DND-41 (cell line): Measurements from ENCODE around the gene PSMF1.
A peak's percentile ranks its signal among the peaks of the same experiment; 100 is the strongest.

Source experiments
- ATAC-seq: fragments of 200-7000 bp; cut with Tn5 transposase; 3 replicates; pipeline ENCODE4 v1.9.1; 2021; ENCODE audit warnings: low read depth; ENCODE audit not compliant: insufficient read depth
- DNase-seq: peaks from one replicate; pipeline ENCODE4 v3.0.0-alpha.2; 2020
- H2AFZ ChIP-seq: 2 replicates; pipeline ENCODE4 v1.6.0; 2012; ENCODE audit warnings: low read depth, low read length
- H3K27ac ChIP-seq: 2 replicates; pipeline ENCODE4 v1.5.1; 2012; ENCODE audit warnings: low read length, inconsistent platforms
- H3K27me3 ChIP-seq: fragments of 200-600 bp; sonication (generic); 2 replicates; pipeline ENCODE4 v1.6.0; 2012; ENCODE audit warnings: low read length, mild to moderate bottlenecking, inconsistent platforms; ENCODE audit not compliant: insufficient read depth, poor library complexity
- H3K36me3 ChIP-seq: 2 replicates; pipeline ENCODE4 v1.5.1; 2012; ENCODE audit warnings: low read length, inconsistent platforms; ENCODE audit not compliant: insufficient read depth
- H3K4me1 ChIP-seq: 2 replicates; pipeline ENCODE4 v1.5.1; 2012; ENCODE audit warnings: mild to moderate bottlenecking, low read length; ENCODE audit not compliant: insufficient read depth
- H3K4me2 ChIP-seq: 2 replicates; pipeline ENCODE4 v1.6.0; 2012; ENCODE audit warnings: mild to moderate bottlenecking, moderate library complexity, low read length, inconsistent platforms; ENCODE audit not compliant: insufficient read depth
- H3K4me3 ChIP-seq, 2 experiments: fragments of 200-600 bp in 1 of 2; shearing (Covaris generic) in 1 of 2; 2 replicates each; pipeline ENCODE4 v1.5.1; 2012 to 2016; ENCODE audit warnings: inconsistent platforms in 2 of 2, low read length in 2 of 2, mild to moderate bottlenecking in 2 of 2, low read depth in 1 of 2, moderate library complexity in 1 of 2
- H3K79me2 ChIP-seq: 2 replicates; pipeline ENCODE4 v1.6.0; 2012; ENCODE audit warnings: low read length, inconsistent platforms; ENCODE audit not compliant: insufficient read depth
- H3K9ac ChIP-seq: 2 replicates; pipeline ENCODE4 v1.6.0; 2012; ENCODE audit warnings: low read depth, mild to moderate bottlenecking, inconsistent platforms, low read length, moderate library complexity
- H3K9me3 ChIP-seq: 2 replicates; pipeline ENCODE4 v1.5.1; 2012; ENCODE audit warnings: low read length, moderate library complexity, mild to moderate bottlenecking, inconsistent platforms; ENCODE audit not compliant: insufficient read depth, severe bottlenecking
- H4K20me1 ChIP-seq: 2 replicates; pipeline ENCODE4 v1.6.0; 2012; ENCODE audit warnings: low read length; ENCODE audit not compliant: insufficient read depth
- EZH2 ChIP-seq: IDR thresholded peaks from 3 replicates; pipeline ENCODE4 v1.6.1; 2012; ENCODE audit warnings: borderline replicate concordance, low read depth, mild to moderate bottlenecking, moderate library complexity, low read length, inconsistent platforms; ENCODE audit not compliant: severe bottlenecking
- TF ChIP-seq, protein P1 (sequence below): IDR thresholded peaks from 2 replicates; pipeline ENCODE4 v1.5.1; 2012; ENCODE audit warnings: borderline replicate concordance, low read length, moderate library complexity, mild to moderate bottlenecking; ENCODE audit not compliant: poor library complexity, severe bottlenecking; ENCODE audit errors: extremely low read depth

PSMF1 gene

DNA sequence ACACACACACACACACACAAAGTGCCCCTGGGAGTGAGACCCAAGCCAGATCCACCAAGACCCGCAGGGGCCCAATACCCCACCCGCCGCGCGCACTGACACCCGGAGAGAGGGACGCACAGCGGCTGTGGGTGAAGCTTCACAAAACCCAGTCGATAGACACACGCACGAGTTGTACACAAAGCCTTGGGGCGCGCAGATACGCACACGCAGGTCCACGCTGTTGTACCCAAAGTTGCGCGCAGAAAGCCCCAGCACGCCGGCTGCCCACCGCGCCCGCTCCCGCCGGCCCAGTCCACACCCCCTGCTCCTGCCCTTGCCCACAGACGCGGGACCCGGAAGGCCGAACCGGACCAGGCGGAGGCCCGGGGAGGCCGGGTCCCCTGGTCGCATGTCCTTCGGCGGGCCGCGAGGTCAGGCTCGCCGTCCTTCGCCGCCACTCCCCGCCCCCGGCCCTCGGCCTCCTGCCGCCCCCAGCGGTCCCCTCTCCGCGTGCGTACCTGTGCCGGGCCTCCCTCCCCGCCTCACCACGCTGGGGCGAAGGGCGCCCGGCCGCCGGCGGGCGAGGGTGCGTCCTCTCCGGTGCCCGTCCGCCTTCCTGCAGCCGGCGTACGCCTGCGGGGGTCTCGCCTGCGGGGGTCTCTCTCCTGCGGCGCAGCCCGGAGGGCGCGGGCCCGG is 66.4 kb downstream of the PSMF1 start, which contains the start of gene TMEM74B:
TSS of gene TMEM74B (minus strand) at position 344 of the 678 bp plus-strand sequence. CDS start 1,180 bp downstream, outside the sequence.
- TF ChIP-seq, protein P1, sequence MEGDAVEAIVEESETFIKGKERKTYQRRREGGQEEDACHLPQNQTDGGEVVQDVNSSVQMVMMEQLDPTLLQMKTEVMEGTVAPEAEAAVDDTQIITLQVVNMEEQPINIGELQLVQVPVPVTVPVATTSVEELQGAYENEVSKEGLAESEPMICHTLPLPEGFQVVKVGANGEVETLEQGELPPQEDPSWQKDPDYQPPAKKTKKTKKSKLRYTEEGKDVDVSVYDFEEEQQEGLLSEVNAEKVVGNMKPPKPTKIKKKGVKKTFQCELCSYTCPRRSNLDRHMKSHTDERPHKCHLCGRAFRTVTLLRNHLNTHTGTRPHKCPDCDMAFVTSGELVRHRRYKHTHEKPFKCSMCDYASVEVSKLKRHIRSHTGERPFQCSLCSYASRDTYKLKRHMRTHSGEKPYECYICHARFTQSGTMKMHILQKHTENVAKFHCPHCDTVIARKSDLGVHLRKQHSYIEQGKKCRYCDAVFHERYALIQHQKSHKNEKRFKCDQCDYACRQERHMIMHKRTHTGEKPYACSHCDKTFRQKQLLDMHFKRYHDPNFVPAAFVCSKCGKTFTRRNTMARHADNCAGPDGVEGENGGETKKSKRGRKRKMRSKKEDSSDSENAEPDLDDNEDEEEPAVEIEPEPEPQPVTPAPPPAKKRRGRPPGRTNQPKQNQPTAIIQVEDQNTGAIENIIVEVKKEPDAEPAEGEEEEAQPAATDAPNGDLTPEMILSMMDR, result no peak
- TF ChIP-seq EZH2, result no peak
- no peak for DNase-seq
- Histone ChIP-seq H2AFZ (no peak within 1 kb of the TSS), H3K27me3 (no peaks in the 10 kb centered on the region), H3K4me2 (no peak within 1 kb of the TSS), H4K20me1 (no peaks in the 10 kb centered on the region; the same call in 1 of the 2 replicates), H3K9me3 (no peaks in the 10 kb centered on the region), H3K9ac (no peak within 1 kb of the TSS), H3K4me3 (no peak within 1 kb of the TSS), H3K27ac (no peak within 1 kb of the TSS), H3K4me1 (no peaks in the 10 kb centered on the region), H3K79me2 (no peaks in the 10 kb centered on the region), H3K36me3 (no peaks in the 10 kb centered on the region)
- no peak for ATAC-seq

DNA sequence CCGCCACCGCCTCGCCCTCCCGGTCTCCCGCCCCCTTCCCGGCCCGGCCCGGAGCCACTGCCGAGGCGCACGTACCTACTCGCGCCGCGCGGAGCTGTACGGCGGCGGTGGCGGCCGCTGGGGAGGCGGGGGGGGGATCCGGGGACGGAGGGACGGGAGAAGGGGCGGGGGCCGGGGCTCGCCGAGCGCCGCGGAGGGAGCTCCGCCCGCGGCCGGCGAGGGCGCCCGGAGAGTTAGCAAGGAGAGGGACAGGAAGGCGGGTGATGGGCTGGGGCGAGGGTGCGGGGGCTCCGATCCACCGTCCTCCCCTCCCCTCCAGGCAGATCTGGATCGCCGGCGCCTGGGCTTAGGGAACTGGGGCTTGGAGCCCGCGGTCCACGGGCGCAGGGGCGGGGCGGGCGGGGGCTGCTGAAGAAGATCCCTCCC is 66.9 kb downstream of the PSMF1 start:
- DNase-seq (no peak), ATAC-seq (no peak)
- Histone ChIP-seq H3K4me3 (no peak overlapping the region), H3K9ac (no peak overlapping the region), H3K36me3 (no peaks in the 10 kb centered on the region), H3K27me3 (no peaks in the 10 kb centered on the region), H3K4me2 (no peak overlapping the region), H3K4me1 (no peaks in the 10 kb centered on the region), H4K20me1 (no peaks in the 10 kb centered on the region; the same call in 1 of the 2 replicates), H3K79me2 (no peaks in the 10 kb centered on the region), H3K9me3 (no peaks in the 10 kb centered on the region), H3K27ac (no peak overlapping the region), H2AFZ (no peak overlapping the region)
- no peak for TF ChIP-seq EZH2
- TF ChIP-seq, protein P1, result no peak

DNA sequence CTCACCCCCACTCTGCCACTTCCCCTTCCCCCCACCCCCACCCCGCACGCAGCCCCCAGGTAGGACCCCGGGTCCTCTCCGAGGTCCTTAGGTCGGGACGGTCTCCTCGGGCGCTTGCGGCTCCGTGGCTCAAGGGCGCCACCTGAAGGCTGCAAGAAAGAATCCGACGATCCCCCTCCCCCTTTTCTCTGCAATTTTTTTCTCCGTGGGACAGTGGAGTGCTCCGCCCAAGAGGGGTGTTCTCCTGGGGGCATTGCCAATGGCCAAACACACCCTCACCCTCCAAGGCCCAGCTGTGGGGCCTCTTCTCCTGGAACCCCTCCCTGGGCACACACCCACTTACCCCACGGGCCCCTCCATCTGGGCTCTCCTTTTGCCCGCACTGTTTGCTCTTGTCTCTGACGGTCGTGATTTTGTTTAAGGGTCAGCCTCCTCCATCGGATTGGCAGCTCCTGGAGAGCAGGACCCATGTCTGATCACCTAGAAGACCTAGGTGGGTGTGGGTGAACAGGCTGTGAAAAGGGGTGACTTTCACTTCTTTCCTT is 67.5 kb downstream of the PSMF1 start:
- Histone ChIP-seq H3K9ac (no peak overlapping the region), H3K27me3 (no peaks in the 10 kb centered on the region), H3K4me2 (no peak overlapping the region), H3K36me3 (no peaks in the 10 kb centered on the region), H3K27ac (no peak overlapping the region), H3K79me2 (no peaks in the 10 kb centered on the region), H3K9me3 (no peaks in the 10 kb centered on the region), H3K4me3 (no peak overlapping the region), H3K4me1 (no peaks in the 10 kb centered on the region), H4K20me1 (no peaks in the 10 kb centered on the region; the same call in 1 of the 2 replicates), H2AFZ (no peak overlapping the region)
- peak; percentile 21 for DNase-seq
- ATAC-seq, result no peak
- TF ChIP-seq, protein P1, result peak; percentile 52
- no peak for TF ChIP-seq EZH2
